TTC549 (cell line): ENCODE data around the gene STRBP.
"Not testable (repeated sequence)": the region's sequence is repeated elsewhere in the genome, so short reads cannot be mapped to it uniquely, and the experiment has no call there.

Experiments
- FAIRE-seq: peaks from 2 replicates; lab custom pipeline; 2012; peaks lifted over from hg19 to GRCh38; lab: Jason Lieb, UNC

Gene STRBP

DNA sequence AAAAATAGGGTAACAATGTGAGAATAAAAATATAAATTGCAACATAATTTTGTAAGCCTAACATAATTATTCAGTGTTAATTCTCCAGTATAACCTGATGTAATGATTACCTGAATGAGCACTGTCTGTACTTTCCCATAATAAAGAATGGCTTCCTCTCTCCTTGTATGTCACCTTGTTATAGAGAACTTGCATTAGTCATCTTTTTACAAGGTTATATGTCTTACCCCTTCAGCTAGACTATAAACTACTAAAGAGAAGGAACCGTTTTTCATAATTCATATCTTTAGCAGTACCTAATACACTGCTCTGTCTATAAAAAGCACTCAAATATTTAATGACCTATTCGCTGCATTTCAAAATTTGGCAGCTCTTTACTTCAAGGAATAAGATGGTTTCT lies 19.8 kb downstream of the STRBP start:
- no peak for FAIRE-seq

DNA sequence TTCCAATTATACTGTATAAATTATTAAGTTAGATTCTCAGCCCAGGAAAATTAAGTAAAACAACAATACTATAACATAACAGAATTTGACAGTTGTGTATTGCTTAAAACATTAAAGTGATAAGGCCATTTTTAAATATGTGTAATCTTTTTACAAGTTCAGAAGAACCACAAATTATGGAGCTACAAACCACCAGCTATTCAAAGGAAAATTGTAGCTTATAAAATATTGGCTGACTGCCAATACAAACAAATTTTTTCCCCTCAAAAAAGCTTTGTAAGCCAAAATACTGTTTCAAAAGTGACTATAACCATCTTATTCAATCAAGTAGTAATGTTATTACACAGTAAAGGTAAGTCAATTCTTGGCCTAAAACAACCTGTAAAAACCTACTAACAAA lies 21.9 kb downstream of the STRBP start:
- no peak for FAIRE-seq

DNA sequence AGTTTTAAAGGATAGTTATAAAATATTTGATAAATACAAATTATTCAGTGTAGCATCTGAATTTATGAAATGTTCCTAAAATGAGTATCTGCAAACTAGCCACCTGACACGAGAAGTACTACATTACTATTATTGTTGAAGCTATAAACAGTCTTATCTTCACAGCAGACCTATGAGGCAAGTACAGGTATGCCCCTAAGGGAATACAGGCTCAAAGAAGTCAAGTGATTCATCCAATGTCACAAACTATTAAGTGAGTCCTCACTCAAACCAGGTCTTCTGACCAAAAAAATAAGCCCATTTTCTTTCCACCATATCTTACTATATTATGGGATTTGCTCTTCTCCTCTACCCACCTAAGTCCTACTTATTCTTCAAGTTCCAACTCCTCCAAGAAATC lies 28.7 kb downstream of the STRBP start:
- FAIRE-seq: no peak

DNA sequence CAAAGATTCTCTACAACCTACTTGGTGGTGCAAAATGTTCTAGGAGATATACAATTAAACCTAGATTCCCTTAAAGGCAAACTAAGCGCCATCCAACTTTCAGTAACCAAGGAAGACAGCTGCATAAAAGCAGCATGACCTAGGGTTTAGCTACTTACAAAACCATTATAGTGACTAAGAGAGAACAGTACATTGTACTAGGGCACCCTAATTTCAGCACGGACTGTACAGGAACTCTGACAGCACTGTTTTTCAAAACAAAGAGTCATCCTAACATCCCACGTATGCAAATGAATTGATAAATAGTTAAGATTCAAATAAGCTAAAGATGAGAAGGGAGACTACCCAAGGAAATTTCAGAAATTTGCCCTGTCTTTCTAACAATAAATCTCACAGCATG lies 30.0 kb downstream of the STRBP start:
- no peak for FAIRE-seq

DNA sequence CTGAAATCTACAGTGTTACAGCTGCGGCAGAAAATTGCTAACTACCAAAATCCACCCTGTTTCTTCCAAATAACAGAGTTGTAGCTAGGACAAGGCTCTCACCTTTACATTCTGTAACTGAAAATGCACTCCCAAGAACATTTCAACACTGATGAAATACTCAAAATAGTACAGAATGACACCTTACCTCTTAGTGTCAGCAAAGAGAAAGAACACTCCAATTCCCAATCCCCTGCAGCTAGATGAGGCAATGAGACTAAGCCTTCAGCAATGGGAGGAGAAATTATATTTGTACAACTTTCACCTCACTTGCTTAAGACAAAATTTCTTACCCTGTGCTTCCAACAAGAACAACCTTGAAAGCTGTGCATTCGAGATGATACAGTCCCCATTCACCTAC lies 31.2 kb downstream of the STRBP start:
- FAIRE-seq: no peak

DNA sequence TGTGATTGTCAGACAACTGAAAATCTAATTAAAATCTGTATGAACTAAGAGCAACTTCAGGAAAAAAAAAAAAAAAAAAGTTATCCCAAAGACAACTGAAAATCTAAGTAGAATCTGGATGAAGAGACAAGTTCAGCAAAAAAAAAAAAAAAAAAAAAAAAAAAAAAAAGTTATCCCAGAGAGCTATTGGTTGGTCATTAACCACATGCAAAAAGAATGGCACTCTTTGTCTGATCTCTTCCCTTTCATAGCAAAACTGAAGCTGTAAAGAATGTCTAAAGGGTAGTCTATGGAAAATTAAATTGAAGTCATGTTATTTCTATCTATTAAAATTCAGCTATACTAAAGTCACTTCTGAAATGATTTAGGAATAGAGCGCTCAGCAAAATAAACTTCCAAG lies 32.9 kb downstream of the STRBP start:
- FAIRE-seq: no peak

DNA sequence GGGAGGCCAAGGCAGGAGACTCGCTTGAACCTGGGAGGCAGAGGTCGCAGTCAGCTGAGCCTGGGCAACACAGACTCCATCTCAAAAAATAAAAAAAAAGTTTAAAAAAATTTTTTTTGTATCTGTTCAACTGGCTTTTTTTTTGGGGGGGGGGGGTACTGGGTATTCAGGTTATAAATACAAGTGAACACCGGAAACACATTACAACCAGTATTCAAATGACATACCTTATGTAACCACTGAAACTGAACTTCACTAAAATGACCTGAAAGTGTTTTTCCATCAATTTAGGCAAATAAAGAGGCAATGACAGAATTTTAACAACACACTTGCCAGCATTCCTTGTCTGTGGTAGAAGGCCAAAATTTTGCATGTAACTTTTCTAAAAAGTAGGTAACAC lies 33.5 kb downstream of the STRBP start:
- no peak for FAIRE-seq

DNA sequence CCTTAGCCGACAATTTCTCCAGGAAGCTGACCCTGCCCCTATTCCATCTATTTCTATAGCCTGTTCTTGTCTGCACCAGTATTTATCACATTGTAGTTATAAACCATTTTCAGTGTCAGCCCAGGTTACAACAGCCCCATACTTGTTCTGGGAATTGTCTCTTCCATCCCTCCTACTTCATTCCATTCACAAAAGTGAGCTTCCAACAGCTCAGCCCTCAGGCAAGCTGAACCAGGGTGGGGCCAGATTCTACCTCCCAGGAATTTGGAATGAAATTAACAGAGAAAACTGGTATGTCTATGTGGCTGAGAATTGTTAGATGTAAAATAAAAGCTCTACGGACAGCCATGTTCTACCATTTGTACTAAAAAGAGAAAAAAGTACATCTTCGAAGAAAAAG lies 36.1 kb downstream of the STRBP start:
- no peak for FAIRE-seq

DNA sequence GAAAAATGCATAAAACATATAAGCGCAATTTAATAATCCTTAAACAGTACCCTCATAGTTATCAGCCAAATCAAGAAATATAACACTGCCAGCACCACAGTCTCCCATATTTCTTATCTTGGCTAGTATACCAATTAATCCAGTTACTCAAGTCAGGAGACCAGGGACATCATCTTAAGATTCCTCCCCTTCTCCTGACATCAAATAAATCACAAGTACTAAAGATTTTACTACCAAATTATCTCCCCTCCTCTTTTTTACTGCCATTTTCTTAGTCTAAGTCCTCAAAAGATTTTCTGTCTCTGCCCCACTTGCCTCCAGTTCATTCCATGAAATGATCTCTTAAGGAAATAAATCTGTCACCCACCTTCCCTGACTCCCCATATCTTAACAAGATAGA lies 37.0 kb downstream of the STRBP start:
- no peak for FAIRE-seq

DNA sequence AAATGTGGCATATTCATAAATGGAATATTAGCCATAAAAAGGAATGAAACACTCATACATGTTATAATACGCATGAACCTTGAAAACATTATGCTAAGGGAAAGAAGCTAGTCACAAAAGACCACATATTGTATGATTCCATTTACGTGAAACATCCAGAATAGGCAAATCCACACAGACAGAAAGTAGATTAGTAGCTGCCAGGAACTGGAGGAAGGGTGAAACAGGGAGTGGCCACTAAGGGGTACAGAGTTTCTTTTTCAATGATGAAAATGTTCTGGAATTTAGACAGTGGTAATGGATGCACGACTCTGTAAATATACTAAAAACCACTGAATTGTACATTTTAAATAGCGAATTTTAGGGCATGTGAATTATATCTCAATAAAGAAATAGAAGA lies 39.4 kb downstream of the STRBP start:
- no peak for FAIRE-seq

DNA sequence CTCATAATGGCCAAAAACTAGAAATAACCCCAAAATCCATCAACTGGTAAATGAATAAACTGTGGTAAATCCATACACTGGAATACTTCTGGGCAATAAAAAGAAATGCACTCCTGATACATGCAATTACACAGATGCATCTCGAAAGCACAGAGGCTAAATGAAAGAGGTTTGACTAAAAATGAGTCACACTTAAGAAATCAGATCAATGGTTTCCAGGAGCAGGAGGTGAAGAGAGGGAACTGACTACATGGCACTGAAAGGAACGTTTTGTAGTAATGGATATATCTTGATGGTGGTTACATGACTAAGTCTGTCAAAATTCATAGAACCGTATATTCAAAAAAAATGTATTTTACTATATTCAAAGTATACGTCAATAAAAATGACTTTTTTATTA lies 42.4 kb downstream of the STRBP start:
- no peak for FAIRE-seq

DNA sequence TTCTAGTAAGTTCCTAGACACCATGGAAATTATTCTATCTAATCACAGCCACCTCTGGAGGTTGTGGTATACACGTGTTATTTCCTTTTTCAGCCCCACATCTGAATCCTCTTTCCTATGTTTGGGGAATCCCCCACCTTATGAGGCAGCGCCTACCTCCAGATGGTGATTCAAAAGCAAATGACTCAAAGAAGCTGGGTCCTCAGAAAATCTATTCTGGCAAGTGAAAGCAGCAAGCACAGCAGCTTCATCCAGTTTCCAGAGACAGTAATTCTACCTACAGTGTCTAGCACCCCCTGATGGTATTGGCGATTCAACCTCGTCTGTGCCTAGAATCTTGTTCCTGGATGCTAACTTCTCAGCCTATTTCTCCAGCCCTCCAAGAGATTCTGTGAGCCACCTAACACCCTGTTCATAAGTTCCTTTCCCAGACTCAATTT lies 43.0 kb downstream of the STRBP start:
- peak; percentile 59 for FAIRE-seq

DNA sequence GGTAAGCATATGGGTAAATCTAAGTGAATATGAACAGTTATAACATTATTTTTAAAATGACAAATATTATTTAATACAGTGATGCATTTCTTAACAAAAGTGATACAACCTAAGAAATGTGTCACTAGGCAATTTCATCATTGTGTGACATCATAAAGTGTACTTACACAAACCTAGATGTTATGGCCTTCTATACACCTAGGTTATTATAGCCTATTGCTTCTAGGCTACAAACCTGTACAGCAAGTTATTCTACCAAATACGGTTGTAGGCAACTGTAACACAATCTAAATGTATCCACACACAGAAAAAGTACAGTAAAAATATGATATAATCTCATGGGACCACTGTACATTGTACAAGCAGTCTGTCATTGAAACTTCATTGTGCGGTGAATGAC lies 48.3 kb downstream of the STRBP start:
- no peak for FAIRE-seq

DNA sequence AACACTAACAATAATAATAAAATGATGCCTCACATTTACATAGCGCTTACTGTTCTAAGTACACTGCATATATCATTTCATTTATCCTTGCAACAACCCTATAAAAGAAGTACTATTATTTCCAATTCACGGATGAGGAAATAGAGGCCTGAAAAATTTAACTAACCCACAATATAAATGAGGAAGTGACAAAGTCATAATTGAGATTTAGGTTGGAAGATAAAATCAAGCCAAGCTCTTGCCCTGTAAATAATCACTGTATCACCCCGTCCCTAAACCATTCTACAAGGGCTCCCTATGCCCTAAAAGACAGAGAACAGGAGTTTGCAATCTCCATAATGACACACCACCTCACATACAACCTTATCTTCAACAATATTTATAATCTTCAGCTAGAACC lies 49.6 kb downstream of the STRBP start:
- FAIRE-seq: no peak

DNA sequence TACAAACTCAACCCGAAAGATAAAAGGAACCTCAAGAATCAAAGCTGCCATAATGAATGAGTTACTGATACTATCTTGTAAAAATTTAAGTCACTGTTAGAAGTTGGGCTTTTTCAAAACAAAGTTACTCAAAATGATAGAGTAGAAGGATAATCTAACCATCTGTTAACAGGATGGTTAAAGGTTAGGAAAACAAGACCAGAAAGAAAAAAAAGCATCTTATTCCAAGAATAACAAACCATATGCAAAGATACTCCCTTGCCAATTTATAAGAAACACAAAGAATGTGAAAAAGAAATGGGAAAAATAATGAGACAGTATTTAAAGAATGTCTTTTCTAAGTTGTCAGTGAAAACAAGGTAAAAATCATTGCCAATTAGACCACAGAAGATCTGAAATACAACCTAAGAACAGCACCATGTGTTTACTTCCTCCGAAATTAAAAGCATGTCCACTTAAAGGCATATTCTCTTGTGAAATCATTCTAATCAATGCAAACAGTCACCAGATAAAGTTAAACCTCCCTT lies 51.2 kb downstream of the STRBP start:
- FAIRE-seq: no peak

DNA sequence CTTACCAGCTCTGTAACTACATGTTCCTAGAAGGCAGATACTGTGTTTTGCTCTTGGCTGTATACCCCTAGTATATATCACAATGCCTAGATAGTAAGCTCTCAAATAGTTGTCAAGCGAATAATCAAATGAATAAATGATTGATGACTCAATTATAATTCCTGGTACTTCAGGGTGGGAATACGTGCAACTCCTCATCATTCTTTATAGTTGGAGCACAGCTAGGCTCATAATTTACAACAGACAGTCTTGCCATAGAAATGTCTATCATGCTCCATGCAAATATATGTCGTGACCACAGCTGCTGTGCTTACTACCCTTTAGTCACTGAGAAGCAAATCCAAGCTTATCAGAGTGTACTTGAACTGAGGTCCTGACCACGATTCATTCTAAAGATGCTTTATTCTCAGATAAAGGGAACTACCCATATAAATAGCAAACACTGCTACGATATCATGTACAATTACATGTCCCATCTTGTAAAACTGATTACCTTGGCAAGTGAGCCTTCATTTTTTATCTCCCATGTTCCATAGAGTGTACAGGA lies 52.1 kb downstream of the STRBP start:
- no peak for FAIRE-seq

DNA sequence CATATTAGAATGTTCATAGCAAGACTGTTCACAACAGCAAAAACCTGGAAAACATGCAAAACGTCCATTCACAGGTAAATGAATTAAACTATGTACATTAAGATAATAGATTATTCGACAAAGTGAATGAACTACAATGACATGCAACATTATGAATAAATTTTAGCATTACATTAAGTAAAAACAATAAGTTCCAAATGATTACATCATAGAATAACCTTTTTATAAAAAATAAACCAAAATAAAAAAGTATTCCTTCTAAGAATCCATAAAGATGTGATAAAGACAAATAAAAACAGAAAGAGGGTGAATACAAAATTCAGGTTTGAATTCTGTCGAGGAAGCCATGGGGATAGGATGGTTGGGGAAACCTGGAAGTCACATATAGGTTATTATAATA lies 57.3 kb downstream of the STRBP start:
- FAIRE-seq: no peak

DNA sequence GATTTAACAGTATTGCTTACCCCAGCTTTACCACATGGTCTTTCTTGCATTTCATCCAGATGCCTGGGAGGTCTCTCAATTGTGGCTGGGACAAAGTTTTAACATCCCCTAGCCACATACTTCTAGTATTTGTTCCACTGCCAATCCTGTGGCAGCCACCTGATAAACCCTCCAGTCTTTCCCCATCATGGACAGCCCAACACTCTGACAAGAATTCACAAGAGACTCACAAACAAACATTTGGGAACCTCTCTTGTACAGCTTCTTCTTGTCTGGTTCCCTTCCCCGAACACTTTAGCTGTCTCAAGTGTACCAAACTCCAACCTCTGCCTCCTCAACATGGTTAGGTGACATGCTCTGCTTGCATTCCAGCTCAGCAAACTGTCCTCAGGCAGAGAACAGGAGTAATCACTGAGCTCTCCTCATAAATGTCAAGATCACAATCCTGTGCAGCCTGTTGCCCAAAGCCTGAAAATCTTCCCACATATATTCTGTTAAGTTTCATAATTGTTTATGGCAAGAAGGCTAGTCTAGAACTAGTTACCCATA lies 59.7 kb downstream of the STRBP start:
- no peak for FAIRE-seq

DNA sequence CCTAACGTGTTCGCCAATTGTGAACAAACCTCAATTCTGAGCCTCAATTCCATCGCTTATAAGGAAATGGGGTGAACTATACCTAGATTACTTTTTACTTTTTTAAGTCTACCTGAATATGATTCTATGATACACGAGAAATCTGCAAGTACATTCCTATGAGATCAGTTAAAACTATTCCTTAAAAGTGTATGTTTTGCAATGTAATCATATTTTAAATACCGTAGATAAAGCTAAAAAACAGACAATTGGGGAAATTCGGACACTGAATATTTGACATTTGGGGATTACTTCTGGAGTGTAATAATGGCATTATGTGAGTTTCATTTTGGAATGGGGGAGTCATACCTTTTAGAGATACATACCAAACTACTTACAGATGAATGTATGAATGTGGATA lies 62.3 kb downstream of the STRBP start:
- FAIRE-seq: no peak

DNA sequence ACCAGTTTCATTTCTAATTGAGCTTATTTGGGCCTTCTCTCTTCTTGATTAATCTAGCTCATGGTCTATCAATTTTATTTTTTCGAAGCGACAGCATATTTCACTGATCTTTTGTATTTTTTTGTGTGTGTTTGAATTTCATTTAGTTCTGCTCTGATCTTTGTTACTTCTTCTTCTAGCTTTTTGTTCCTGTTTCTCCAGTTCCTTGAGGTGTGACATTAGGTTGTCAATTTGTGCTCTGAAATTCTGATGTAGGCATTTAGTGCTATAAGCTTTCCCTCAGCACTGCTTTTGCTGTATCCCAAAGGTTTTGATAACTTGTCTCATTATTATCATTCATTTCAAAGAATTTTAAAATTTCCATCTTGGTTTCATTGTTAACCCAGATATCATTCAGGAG lies 67.3 kb downstream of the STRBP start:
- no peak for FAIRE-seq

DNA sequence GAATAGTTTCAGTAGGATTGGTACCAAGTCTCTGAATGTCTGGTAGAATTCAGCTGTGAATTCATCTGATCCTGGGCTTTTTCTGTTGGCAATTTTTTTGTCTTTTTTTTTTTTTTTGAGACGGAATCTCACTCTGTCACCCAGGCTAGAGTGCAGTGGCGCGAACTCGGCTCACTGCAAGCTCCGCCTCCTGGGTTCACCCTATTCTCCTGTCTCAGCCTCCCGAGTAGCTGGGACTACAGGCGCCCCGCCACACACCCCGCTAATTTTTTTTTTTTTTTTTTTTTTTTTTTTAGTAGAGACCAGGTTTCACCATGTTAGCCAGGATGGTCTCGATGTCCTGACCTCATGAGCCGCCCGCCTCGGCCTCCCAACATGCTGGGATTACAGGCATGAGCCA lies 67.9 kb downstream of the STRBP start:
- FAIRE-seq: not testable (repeated sequence)

DNA sequence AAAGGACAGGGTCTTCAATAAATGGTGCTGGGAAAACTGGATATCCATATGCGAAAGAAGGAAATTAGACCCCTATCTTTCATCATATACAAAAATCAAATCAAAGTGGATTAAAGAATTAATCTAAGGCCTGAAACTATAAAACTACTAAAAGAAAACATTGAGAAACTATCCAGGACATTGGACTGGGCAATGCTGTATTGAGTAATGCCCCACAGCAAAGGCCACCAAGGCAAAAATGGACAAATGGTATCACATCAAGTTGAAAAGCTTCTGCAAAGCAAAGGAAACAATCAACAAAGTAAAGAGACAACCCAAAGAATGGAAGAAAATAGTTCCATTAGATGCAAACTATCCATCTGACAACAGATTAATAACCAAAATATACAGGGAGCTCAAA lies 72.3 kb downstream of the STRBP start:
- no peak for FAIRE-seq

DNA sequence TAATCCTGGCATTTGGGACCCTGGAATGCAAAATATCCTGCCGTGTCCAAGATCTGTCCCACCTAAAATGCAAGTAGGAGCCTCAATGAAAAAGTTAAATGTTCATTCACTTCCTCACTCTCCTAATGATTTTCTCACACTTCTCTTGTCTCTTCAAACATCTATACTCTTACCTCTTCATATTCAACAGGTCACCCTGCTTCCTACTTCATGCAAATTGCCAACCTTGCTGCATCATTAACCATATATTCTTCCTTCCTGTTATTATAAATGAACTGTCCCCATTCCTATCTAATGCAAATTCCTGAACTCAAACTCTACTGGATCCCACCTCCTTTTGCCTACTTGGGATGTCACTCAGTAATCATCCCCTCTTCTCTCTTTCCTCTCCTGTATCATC lies 74.4 kb downstream of the STRBP start:
- no peak for FAIRE-seq

DNA sequence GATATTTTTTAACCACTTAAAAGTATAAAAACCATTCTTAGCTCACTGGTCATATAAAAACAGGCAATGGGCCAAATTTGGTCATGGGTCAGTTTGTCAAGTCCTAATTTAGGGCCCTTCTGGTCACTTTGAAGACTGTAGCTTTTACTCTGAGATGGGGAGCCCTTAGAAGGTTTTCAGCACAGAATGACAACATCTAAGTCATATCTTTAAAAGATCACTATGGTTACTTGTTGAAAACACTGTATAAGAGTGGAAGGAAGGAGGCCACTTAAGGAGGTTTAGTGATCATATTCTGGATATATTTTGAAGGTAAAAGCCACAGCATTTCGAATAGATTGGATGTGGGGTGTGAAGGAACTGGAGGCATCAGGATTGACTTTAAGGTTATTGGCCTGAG lies 76.7 kb downstream of the STRBP start:
- FAIRE-seq: no peak

DNA sequence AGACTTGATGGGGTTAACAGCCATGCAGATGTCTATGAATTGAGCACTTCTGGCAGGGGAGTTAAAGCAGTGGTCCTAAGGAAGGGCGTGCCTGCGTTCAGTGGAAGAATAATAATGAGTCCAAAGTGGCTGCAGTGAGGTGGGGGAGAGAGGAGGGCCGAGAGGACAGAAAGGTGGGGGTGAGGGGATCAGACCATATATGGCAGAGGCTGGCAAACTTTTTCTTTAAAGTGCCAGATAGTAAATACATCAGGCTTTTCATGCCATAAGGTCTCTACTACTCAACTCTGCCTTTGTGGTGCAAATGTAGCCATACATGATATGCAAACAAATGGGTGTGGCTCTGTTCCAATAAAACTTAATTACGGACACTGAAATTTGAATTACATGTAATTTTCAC lies 77.1 kb downstream of the STRBP start:
- no peak for FAIRE-seq
